ENCODE results near the gene AKAP7.
"Not testable (repeated sequence)": the region's sequence is repeated elsewhere in the genome, so short reads cannot be mapped to it uniquely, and the experiment has no call there.

Gene AKAP7

DNA sequence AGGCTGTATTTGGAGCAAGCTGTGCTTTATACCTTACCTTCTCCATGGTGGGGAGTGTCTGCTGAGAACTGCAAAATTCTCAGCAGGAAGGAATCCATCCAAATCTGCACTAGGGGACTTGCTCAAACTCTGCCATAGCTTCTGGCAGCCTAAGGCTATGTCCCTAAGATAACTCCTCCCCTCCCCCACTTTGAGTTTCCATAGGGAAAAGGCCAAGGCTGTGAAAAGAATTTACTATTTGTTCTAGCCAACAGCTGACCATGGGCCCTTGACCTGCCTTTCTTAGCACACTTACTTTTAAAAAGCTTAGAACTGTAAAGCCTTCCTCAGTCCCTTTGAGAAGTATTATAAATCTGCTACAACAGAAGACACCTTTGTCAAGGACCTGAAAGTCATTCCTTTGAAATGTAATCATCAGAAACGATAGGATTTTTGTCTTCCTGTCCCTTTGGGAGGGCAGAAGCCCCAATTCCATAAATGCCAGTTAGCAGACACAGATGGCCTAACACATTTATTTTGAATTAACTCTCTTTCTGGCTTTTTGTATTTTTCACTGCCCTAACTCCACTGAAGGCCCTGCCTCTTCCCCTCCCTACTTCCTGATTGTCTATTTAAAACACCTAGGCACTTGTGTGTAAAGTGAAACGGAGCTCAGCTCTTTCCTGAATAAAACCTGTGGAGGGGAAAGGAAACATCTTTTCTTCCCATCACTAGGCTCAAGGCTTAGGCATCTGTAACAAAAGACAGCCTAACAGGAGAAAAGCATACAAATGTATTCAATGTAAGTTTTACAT lies 157.1 kb downstream of the AKAP7 start:
- no peak for DNase-seq (ENCODE audit: low spot score)

- no peak for DNase-seq (ENCODE audit: low spot score)
Measured at GRCh38 chr6:131293472-131293911, 158.2 kb downstream of the AKAP7 start.

GRCh38 chr6:131295081-131295480 lies 159.8 kb downstream of the AKAP7 start:
- no peak for DNase-seq (ENCODE audit: low spot score)

- not testable (repeated sequence) for DNase-seq (ENCODE audit: low spot score)
Measured at GRCh38 chr6:131300826-131301225, 165.6 kb downstream of the AKAP7 start.

- DNase-seq (ENCODE audit: low spot score): no peak
Measured at GRCh38 chr6:131303338-131303930, 168.2 kb downstream of the AKAP7 start.

GRCh38 chr6:131305037-131305850 lies 170.0 kb downstream of the AKAP7 start:
- DNase-seq (ENCODE audit: low spot score): no peak

GRCh38 chr6:131309437-131309836 lies 174.2 kb downstream of the AKAP7 start:
- DNase-seq (ENCODE audit: low spot score): no peak

- DNase-seq (ENCODE audit: low spot score): no peak
Measured at GRCh38 chr6:131314838-131315237, 179.6 kb downstream of the AKAP7 start.

GRCh38 chr6:131316654-131317053 lies 181.4 kb downstream of the AKAP7 start:
- DNase-seq (ENCODE audit: low spot score): no peak

- DNase-seq (ENCODE audit: low spot score): no peak
Measured at GRCh38 chr6:131317516-131317915, 182.2 kb downstream of the AKAP7 start.

GRCh38 chr6:131321589-131321988 lies 186.3 kb downstream of the AKAP7 start:
- no peak for DNase-seq (ENCODE audit: low spot score)

DNA sequence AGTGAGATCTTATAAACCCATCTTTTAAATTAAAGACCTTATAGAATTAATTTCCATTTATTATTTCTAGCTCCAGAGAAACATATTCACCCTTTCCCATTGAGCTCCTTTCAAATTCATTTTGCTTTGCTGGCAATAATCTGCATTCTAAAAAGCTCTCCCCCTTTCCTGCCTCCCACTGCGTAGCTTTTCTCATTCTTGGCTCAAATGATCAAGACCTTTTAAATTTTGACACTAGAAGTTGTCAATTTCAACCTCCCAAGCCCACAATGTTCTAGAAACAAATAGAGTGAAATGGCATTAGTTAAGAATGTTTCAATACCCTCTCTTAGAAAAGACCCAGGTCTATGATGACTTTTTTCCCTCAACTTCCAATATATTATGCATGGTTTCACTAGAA lies 186.9 kb downstream of the AKAP7 start:
- DNase-seq (ENCODE audit: low spot score): no peak

GRCh38 chr6:131325669-131326068 lies 190.4 kb downstream of the AKAP7 start:
- DNase-seq (ENCODE audit: low spot score): not testable (repeated sequence)

DNA sequence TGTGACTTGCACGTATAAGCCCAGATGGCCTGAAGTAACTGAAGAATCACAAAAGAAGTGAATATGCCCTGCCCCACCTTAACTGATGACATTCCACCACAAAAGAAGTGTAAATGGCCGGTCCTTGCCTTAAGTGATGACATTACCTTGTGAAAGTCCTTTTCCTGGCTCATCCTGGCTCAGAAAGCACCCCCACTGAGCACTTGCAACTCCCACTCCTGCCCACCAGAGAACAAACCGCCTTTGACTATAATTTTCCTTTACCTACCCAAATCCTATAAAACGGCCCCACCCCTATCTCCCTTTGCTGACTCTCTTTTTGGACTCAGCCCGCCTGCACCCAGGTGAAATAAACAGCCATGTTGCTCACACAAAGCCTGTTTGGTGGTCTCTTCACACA lies 193.5 kb downstream of the AKAP7 start:
- DNase-seq (ENCODE audit: low spot score): not testable (repeated sequence)

GRCh38 chr6:131331151-131331550 lies 195.9 kb downstream of the AKAP7 start:
- no peak for DNase-seq (ENCODE audit: low spot score)

- DNase-seq (ENCODE audit: low spot score): no peak
Measured at GRCh38 chr6:131331873-131332781, 196.9 kb downstream of the AKAP7 start.
